ENCODE measurements around the gene KTI12. TPM values are rescaled to one million over a fixed set of nuclear protein-coding genes. Genes with fewer than 3 reads are reported as not detected.

Gene KTI12
- total and polyA plus RNA-seq, 2 donors from 2014 or later = 6.4 to 8.5 TPM

DNA sequence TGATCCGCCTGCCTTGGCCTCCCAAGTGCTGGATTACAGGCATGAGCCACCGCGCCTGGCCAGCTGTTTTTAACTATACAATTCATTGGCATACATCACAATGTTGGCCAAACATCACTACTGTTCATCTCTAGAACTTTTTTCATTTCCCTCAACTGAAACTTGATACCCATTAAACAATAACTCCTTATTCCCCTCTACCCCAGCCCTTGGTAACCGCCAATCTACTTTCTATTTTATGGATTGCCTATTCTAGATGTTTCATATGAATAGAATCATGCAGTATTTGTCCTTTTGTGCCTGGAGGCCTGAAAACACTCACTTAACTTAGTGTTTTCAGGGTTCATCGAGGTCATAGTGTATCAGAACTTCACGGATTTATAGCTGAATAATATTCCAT is 38.7 kb upstream of the KTI12 start:
- Histone ChIP-seq H3K27me3 (ENCODE audit: control insufficient read depth, insufficient read depth, low read length) (no peaks in the 10 kb centered on the region), H3K9ac (ENCODE audit: low read length in 3 of 3) (no peak overlapping the region), H3K4me3 (ENCODE audit: low read length in 3 of 3) (no peak overlapping the region), H3K9me3 (ENCODE audit: control insufficient read depth in 2 of 3, insufficient read depth in 1 of 3, low read length in 3 of 3) (no peaks in the 10 kb centered on the region), H3K27ac (ENCODE audit: low read depth in 2 of 2, low read length in 2 of 2) (no peak overlapping the region), H3K36me3 (ENCODE audit: control insufficient read depth in 2 of 3, insufficient read depth in 3 of 3, low read length in 3 of 3) (peaks cover 0 to 5% (median 0%) of the 10 kb centered on the region in 3 donors), H3K4me1 (ENCODE audit: control insufficient read depth in 2 of 3, insufficient read depth in 2 of 3, low read depth in 1 of 3, low read length in 3 of 3) (no peaks in the 10 kb centered on the region)
- FAIRE-seq (no peak), DNase-seq (no peak)
- intact Hi-C loops (cut with DNase I) = no loop called here
- TF ChIP-seq, protein P1, sequence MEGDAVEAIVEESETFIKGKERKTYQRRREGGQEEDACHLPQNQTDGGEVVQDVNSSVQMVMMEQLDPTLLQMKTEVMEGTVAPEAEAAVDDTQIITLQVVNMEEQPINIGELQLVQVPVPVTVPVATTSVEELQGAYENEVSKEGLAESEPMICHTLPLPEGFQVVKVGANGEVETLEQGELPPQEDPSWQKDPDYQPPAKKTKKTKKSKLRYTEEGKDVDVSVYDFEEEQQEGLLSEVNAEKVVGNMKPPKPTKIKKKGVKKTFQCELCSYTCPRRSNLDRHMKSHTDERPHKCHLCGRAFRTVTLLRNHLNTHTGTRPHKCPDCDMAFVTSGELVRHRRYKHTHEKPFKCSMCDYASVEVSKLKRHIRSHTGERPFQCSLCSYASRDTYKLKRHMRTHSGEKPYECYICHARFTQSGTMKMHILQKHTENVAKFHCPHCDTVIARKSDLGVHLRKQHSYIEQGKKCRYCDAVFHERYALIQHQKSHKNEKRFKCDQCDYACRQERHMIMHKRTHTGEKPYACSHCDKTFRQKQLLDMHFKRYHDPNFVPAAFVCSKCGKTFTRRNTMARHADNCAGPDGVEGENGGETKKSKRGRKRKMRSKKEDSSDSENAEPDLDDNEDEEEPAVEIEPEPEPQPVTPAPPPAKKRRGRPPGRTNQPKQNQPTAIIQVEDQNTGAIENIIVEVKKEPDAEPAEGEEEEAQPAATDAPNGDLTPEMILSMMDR (IDR thresholded peaks at IDR 0.05; ENCODE audit: borderline replicate concordance, extremely low read depth, insufficient read depth) = no peak

DNA sequence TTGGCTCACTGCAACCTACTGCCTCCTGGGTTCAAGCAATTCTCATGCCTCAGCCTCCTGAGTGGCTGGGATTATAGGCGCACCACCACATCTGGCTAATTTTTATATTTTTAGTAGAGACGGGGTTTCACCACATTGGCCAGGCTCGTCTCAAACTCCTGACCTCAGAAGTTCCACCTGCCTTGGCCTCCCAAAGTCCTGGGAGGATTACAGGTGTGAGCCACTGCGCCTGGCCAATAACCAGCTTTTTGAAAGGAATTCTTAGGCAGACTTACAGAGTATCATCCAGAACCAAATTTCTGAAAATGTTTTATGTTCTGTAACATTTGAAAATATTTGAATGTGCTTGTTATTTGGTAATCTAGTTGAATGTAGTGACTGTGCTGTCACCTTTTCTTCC is 37.1 kb upstream of the KTI12 start:
- Histone ChIP-seq H3K4me3 (ENCODE audit: low read length in 3 of 3) (no peak overlapping the region), H3K9me3 (ENCODE audit: control insufficient read depth in 2 of 3, insufficient read depth in 1 of 3, low read length in 3 of 3) (no peaks in the 10 kb centered on the region), H3K36me3 (ENCODE audit: control insufficient read depth in 2 of 3, insufficient read depth in 3 of 3, low read length in 3 of 3) (peaks cover 0 to 8% (median 5%) of the 10 kb centered on the region in 3 donors), H3K27ac (ENCODE audit: low read depth in 2 of 2, low read length in 2 of 2) (no peak overlapping the region), H3K4me1 (ENCODE audit: control insufficient read depth in 2 of 3, insufficient read depth in 2 of 3, low read depth in 1 of 3, low read length in 3 of 3) (no peaks in the 10 kb centered on the region), H3K27me3 (ENCODE audit: control insufficient read depth, insufficient read depth, low read length) (no peaks in the 10 kb centered on the region), H3K9ac (ENCODE audit: low read length in 3 of 3) (no peak overlapping the region)
- DNase-seq (no peak), FAIRE-seq (no peak)
- TF ChIP-seq, protein P1 (IDR thresholded peaks at IDR 0.05; ENCODE audit: borderline replicate concordance, extremely low read depth, insufficient read depth) = no peak
- intact Hi-C loops (cut with DNase I) = no loop called here

DNA sequence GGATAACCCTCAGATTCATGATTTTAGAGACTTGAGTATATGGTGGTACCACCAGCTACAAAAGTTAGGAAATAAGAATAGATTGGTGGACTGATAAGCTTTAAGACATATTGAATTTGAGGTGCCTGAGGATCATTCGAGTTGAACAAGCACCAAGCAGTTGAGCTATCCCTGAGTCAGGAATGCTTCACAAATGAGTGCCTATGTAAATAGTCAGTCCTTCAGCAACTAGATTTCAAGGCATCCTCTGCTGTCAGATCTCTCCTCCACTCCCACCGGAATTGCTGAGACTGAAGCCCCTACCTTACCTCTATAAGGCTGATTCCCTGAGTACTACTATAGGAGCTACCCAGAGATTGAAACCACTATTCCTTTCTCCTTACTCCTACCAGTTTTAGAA is 29.6 kb upstream of the KTI12 start:
- H3K9ac ChIP-seq (ENCODE audit: low read length in 3 of 3) = no peak overlapping the region
- DNase-seq (no peak), FAIRE-seq (no peak)
- H3K4me1 ChIP-seq (ENCODE audit: control insufficient read depth in 2 of 3, insufficient read depth in 2 of 3, low read depth in 1 of 3, low read length in 3 of 3) = peaks cover 0 to 7% (median 0%) of the 10 kb centered on the region in 3 donors
- TF ChIP-seq, protein P1 (IDR thresholded peaks at IDR 0.05; ENCODE audit: borderline replicate concordance, extremely low read depth, insufficient read depth) = no peak
- H3K27ac ChIP-seq (ENCODE audit: low read depth in 2 of 2, low read length in 2 of 2) = no peak overlapping the region
- intact Hi-C loops (cut with DNase I) = no loop called here
- H3K9me3 ChIP-seq (ENCODE audit: control insufficient read depth in 2 of 3, insufficient read depth in 1 of 3, low read length in 3 of 3) = no peaks in the 10 kb centered on the region
- no peak overlapping the region for H3K4me3 ChIP-seq (ENCODE audit: low read length in 3 of 3)
- H3K36me3 ChIP-seq (ENCODE audit: control insufficient read depth in 2 of 3, insufficient read depth in 3 of 3, low read length in 3 of 3) = peaks cover 12 to 37% (median 21%) of the 10 kb centered on the region in 3 donors
- no peaks in the 10 kb centered on the region for H3K27me3 ChIP-seq (ENCODE audit: control insufficient read depth, insufficient read depth, low read length)

DNA sequence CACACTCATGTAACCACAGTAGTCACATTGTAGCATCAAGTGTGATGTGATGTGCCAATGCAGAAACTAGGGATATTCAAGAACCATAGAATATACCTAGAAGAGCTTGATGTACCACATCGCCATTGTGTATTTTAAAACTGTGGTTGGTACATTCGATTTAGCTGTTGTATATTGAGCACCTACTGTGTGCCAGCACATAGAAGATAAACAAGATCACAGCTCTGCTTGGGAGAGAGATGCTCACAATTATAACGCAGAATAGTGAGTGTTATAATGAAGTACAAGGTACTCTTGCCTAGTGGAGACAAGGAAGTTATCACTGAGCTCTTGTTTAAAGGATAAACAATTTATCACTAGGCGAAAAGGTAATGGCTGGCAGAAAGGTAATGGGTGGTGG is 27.2 kb upstream of the KTI12 start:
- H3K36me3 ChIP-seq (ENCODE audit: control insufficient read depth in 2 of 3, insufficient read depth in 3 of 3, low read length in 3 of 3) = peaks cover 12 to 30% (median 19%) of the 10 kb centered on the region in 3 donors

More for the DNA sequence above, 27.2 kb upstream of the KTI12 start:
- Histone ChIP-seq H3K4me3 (ENCODE audit: low read length in 3 of 3) (no peak overlapping the region), H3K27me3 (ENCODE audit: control insufficient read depth, insufficient read depth, low read length) (no peaks in the 10 kb centered on the region), H3K9me3 (ENCODE audit: control insufficient read depth in 2 of 3, insufficient read depth in 1 of 3, low read length in 3 of 3) (no peaks in the 10 kb centered on the region), H3K9ac (ENCODE audit: low read length in 3 of 3) (no peak overlapping the region), H3K27ac (ENCODE audit: low read depth in 2 of 2, low read length in 2 of 2) (no peak overlapping the region), H3K4me1 (ENCODE audit: control insufficient read depth in 2 of 3, insufficient read depth in 2 of 3, low read depth in 1 of 3, low read length in 3 of 3) (peaks cover 0 to 14% (median 9%) of the 10 kb centered on the region in 3 donors)
- FAIRE-seq (no peak), DNase-seq (no peak)
- intact Hi-C loops (cut with DNase I) = no loop called here
- TF ChIP-seq, protein P1 (IDR thresholded peaks at IDR 0.05; ENCODE audit: borderline replicate concordance, extremely low read depth, insufficient read depth) = no peak

All from kidney (tissue), 14 donors.